GM19468 (cell line): ENCODE measurements around the gene SYT11.

ENCODE experiments used
- ATAC-seq: cut with Tn5 transposase; IDR thresholded peaks from one replicate; pipeline ENCODE4 v1.9.1; 2021; ENCODE audit warnings: mild to moderate bottlenecking, moderate library complexity, moderate number of reproducible peaks; ENCODE audit not compliant: unreplicated experiment; ENCODE audit errors: extremely low read depth

Gene SYT11

DNA sequence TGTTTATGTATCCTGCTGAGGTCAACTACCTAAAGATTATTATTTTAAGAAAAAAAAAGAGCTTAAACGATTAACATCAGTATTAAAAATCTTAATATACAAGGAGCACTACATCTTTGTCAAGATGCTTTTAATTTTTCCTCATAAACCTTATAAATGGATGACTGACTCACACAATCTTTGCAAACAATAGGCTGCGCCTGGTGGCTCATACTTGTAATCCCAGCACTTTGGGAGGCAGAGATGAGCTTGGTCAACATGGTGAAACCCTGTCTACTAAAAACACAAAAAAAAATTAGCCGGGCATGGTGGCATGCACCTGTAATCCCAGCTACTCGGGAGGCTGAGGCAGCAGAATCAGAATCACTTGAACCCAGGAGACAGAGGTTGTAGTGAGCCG, 73.1 kb downstream of the SYT11 start:
- ATAC-seq = no peak

DNA sequence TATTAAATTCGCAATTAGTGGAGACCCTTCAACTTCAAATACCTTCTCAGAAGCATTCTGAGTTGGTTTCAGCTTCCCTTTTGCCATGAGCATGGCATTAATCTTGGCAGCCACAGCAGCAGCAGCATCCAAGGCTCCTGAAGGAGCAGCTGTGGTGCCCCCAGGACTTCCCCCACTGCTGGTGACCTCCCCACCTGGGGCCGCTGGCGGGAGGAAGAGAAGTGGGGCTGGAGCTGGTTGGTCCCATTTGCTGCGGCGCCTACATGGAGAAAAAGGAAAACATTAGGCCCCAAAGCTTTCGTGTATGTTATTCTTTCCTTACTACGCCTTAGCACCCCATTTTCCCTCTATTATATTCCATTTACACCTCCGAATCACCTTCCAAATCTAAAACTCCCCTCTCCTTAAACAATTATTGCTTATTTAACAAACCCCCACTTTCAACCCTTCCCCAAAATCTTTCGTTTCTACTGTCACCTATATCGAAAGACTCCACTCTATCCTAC, 74.3 kb downstream of the SYT11 start:
- no peak for ATAC-seq

DNA sequence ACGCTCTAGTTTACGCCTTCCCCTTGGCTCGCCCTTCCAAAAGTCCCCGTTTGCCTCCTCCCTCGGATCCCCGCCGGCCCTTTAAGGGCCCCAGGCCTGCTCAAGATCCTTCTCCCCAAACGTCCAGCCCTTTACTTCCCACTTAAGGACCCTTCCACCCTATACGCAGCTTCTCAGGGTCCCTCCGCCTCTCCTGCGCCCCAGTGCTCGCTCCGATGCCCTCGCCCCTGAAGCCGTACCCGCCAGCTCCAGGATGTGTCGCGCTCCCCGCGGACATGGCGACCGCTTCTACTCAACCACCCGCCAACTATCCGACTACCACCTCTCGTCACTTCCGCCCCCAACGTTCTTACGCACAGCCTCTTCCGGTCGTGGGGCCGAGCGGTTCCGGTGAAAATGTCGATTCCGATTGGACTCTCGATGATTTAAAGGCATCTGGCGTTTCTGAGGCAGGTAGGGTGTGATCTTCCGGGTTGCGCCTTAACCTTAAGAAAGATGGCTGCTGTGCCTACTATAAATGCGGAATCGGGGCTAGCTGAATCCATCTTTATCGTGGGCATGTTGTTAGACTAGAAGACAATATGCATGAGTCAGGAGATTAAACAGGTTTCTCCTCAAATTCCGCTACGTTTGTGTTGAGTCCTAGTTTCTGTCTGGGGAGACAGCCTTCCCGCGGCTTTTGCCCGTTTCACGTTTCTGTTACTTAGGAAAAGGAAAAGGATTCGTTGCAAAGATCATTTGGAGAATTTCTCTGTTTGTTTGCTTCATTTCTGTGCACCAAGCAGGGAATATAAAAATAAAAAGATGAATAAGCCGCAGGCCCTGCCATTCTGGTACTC, 74.9 kb downstream of the SYT11 start, which contains the start of gene KHDC4:
KHDC4 (minus strand) TSS at position 317 of the 839 bp plus-strand sequence; CDS start at position 277, 40 bp downstream.
- peak; percentile 73 for ATAC-seq
